SK-N-DZ (cell line): Measurements from ENCODE around the gene PLBD2. TPM values are rescaled to one million over a fixed set of nuclear protein-coding genes. Genes with fewer than 3 reads are reported as not detected.
A peak's percentile ranks its signal among the peaks of the same experiment; 100 is the strongest.

Experiments
- DNase-seq: peaks from one replicate; pipeline ENCODE4 v3.0.0-alpha.2; 2015; ENCODE audit warnings: low spot score
- polyA plus RNA-seq, 2 experiments: library from polyadenylated mRNA; depleted of rRNA; stranded (reverse); fragments of >200 nt; gene quantifications; 2 replicates each; pipeline ENCODE4 v1.2.3, GENCODE V29; 2014

The PLBD2 gene, protein sequence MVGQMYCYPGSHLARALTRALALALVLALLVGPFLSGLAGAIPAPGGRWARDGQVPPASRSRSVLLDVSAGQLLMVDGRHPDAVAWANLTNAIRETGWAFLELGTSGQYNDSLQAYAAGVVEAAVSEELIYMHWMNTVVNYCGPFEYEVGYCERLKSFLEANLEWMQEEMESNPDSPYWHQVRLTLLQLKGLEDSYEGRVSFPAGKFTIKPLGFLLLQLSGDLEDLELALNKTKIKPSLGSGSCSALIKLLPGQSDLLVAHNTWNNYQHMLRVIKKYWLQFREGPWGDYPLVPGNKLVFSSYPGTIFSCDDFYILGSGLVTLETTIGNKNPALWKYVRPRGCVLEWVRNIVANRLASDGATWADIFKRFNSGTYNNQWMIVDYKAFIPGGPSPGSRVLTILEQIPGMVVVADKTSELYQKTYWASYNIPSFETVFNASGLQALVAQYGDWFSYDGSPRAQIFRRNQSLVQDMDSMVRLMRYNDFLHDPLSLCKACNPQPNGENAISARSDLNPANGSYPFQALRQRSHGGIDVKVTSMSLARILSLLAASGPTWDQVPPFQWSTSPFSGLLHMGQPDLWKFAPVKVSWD
- polyA plus RNA-seq (2014; cell fraction: cytosol; rRNA removed): 4.6 and 6.4 TPM in 2 replicates
- 4.5 and 6.1 TPM in 2 replicates for polyA plus RNA-seq (2014; cell fraction: nucleus; rRNA removed)

DNA sequence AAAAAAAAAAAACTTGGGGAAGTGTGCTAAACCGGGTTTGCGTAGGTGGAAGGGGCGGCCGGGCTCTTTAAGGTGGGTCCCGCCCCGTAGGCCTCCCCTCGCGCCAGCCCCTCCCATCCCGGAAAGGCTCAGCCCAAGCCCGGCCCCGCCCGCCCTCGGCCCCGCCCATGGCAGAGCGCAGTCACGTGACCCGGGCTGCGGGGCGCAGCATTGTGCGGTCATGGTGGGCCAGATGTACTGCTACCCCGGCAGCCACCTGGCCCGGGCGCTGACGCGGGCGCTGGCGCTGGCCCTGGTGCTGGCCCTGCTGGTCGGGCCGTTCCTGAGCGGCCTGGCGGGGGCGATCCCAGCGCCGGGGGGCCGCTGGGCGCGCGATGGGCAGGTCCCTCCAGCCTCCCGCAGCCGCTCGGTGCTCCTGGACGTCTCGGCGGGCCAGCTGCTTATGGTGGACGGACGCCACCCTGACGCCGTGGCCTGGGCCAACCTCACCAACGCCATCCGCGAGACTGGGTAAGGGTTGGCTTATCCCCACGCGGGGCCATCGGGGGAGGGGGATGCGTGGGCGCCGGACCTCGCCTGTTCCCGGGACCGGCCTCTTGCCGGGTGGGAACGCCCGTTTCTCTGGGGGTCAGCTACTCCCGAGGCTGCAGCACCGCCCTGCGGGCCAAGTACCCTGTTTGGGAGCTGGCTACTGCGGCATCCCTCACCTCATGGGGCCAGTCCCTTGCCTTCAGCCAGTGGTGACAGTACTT lies at the start of gene PLBD2:
Gene PLBD2 (plus strand): TSS at position 207 of the 752 bp plus-strand sequence. CDS start 14 bp downstream, at position 221.
- peak; percentile 90 for DNase-seq

DNA sequence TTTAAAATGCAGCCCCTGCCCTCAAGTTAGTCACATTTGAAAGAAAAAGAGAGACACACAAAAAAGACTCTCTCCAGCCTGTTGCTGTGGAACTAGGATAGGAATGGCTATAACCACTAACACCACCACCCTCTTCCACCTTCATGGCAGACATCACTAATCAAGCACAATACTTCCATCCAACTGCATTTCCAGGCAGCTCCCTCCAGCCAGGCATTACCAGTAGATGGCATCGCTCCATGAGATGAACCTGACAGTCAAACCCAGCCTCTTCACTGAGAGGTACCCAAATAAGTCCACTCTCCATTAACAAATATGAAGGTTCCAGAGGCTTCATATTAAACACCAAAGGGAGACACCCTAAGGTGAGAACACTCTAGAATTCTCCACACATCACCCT lies 47.9 kb upstream of the PLBD2 start:
- DNase-seq: no peak

DNA sequence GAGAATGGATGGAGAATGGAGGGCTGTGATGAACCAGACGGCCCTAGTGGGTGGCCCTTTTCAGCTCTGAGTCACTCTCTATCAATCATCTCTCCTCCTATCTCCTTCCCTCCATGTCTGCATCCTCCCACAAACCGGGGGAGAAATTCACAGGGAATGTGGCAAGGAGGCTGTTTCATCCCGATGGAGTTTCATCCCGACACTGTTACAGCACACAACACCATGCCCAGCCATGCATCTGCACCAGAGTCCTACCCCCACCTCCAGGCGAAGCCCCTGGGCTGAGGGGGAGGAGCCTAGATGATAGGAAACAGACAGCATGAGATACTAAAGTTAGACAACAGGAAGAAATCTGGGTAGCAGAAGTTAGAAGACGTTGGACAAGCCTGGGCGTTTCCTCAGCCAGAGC lies 44.3 kb upstream of the PLBD2 start:
- DNase-seq: no peak

DNA sequence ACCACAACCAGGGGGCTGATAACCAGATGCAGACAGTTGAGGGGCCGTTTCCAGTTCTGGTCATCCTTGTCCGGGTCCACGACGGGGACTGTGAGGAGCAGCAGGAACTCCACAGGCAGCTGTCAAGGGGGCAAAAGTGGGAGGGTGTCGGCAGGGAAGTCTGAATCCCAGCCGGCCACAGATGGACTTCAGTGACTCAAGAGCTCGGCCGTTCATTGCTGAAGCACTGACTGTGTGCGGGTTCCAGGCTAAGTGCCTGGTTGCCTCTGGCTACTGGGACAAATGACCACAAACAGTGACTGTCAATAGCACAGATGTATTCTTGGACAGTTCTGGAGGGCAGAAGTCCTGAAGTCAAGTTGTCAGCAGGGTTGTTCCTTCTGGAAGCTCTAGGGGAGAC lies 43.0 kb upstream of the PLBD2 start:
- DNase-seq: no peak

DNA sequence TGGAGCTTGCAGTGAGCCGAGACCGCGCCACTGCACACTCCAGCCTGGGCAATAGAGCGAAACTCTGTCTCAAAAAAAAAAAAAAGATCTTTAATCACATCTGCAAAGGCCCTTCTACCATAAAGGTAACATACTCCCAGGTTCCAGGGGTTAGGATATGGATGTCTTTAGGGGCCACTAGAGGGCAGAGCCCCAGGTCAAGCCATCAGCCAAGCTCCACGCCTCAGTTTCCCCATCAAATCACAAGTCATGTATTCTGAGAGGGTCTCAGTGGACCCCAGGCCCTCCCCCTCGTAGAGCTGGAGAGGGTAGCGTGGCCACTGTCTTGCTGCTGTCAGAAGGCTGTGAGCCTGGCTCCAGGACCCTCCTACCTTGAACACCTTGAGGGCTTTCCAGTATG lies 42.2 kb upstream of the PLBD2 start:
- no peak for DNase-seq

DNA sequence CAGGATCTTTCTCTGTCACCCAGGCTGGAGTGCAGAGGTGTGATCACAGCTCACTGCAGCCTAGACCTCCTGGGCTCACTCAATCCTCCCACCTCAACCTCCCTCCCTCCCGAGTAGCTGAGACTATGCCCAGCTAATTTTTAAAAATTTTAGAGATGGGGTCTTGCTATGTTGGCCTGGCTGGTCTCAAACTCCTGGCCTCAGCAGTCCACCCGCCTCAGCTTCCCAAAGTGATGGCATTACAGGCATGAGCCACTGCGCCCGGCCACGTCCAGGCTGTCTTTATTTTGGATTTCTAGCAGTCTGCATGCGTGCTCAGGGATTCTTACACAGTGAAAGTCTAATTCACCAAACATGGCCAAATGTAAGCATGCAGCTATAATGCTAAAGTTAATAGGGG lies 41.3 kb upstream of the PLBD2 start:
- no peak for DNase-seq

DNA sequence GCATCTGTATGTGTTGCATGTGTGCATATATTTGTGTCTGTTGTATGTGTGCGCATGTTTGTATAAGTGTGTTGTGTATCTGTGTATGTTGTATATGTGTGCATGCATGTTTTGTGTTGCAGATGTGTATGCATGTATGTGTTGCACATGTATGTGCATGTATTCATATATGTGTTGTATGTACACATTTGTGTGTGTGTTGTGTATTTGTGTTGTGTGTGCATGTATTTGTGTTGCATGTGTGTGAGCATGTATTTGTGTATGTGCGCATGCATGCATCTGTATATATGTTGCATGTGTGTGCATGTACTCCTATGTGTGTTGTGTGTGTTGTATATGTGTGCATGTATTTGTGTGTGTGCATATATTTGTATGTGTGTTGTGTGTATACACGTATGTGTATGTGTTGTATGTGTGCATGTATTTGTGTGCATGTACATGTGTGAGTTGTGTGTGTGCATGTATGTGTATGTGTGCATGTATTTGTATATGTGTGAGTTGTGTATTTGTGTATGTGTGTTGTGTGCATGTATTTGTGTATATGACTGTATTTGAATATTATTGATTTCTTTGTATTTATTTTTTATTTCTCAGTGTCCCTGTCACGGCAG lies 40.2 kb upstream of the PLBD2 start:
- no peak for DNase-seq

DNA sequence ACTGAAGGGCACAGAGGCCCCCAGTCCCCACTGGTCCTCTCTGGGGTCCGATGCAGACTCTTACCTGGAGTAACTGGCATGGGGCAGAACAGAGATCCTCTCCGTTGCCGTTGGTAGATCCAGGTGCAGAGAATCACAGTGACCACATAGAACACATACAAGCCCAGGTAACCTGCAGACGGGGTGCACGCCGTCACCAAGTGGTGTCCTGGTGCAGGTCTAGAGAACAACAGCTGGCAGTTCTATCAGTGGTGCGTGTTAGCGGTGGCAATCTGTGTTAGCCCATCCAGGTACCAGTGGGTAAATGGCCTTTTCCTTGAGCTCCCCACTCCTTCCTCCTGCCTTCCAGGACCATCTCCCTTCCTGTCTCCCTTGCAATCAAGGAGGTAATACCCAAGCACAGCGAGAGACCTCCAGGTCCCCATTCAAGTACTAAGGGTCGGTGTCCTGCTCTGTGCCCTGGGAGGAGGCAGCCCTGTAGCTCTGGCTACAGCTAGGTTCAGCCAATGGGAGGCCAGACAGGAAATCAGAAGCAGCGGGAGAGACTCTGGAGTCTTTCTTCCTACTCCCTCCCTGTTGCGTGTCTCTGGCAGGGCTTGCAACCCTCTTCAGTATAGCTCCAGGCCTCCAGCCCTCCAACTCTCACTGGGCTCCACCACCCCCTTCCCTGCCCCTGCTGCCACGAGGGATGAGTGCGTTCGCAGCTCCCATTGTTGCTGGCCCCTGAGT lies 39.3 kb upstream of the PLBD2 start:
- no peak for DNase-seq

DNA sequence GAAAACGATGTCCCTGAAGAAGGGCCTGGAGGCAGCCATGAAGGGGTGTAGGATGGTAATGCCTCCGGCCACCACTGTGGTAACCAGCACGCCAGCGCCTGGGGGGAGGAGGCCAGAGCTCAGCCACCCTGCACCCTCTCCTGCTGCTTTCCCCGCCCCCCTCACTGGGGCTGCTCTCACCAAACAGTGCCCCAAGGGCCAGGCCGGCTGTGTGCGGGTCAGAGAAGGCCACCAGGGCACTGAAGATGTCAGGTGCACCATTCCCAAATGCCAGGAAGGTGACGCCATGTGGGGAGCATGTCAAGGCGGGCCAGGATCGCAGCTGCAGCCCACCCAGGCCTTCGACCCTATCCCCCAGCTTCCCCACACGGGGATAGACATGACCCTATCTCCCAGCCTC lies 38.0 kb upstream of the PLBD2 start:
- no peak for DNase-seq

DNA sequence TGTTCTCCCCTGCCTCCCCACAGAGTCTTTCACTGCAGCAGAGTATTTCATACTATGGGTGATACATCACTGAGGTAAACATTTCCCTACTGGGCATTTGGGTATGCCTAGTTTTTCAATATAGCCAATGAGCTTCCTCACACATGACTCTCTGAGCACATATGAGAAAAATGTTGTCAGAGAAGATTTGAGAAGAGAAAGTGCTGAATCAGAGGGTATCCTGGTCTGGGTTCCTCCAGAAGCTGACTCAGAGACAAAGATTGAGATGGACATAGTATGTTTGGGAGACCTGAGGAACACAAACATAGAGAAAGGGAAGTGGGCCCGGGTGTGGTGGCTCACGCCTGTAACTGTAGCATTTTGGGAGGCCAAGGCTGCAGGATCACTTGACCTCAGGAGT lies 36.0 kb upstream of the PLBD2 start:
- no peak for DNase-seq

DNA sequence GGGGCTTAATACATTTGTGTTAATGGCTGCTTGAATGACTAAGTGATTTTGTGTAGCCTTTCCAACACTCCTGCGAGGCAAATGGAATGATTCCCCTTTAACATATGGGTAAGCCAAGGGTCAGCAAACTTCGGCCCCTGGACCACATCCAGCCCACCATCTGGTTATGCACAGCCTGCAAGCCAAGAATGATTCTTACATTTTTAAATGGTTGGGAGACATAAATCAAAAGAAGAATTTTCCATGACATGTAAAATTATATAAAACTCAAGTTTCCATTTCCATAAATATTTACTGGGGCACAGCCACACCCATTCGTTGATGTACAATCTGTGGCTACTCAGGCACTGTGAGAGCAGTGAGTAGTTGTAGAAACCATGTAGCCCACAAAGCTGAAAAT lies 32.5 kb upstream of the PLBD2 start:
- DNase-seq: no peak

DNA sequence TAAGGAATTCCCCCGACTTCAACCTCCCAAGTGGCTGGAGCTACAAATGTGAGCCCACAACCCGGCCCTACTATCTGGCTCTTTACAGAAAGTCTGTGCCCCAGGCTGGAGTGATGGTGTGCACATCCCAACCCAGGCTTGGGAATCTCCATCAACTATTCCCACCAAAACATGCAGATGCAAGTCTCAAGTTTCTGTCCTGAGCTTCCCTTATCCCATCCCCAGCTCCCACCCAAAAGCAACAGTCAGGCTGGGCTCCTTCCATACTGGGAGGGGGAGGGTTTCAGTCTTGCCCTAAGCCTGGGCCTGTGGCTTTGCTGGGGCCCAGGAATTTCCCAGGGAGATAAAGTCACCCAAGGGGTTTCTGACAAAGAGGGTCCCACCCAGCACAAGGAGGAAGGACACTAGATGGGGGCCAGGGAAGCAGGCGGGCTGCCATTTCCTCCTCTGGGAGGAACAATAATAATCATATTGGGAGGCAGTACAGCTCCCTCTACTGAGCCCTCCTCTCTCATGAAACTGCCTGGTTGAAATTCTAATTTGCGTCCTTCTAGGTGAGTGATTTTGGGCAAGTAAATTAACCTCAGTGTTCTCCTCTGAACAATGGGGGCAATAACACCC lies 31.5 kb upstream of the PLBD2 start:
- DNase-seq: no peak

DNA sequence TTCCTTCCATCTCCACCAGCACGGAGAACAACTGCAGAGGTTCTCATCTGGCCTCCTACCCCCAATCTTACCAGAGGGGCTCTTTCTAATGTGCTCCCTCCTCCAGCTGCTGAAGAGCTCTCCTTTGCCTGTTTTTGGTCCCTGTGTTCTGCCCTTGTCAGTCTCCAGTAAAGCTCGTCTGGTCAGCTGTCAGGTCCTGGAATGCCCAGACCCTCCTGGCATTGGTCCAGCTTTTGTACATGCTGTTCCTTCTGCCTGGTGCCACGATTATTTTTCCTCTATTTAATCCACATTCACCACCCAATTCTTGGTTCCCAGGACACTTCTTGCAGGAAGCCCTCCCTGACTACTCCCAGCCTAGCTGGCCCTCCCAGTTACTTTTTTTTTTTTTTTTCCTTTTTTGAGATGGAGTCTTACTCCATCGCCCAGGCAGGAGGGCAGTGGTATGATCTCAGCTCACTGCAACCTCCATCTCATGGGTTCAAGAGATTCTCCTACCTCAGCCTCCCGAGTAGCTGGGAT lies 30.0 kb upstream of the PLBD2 start:
- DNase-seq: no peak

DNA sequence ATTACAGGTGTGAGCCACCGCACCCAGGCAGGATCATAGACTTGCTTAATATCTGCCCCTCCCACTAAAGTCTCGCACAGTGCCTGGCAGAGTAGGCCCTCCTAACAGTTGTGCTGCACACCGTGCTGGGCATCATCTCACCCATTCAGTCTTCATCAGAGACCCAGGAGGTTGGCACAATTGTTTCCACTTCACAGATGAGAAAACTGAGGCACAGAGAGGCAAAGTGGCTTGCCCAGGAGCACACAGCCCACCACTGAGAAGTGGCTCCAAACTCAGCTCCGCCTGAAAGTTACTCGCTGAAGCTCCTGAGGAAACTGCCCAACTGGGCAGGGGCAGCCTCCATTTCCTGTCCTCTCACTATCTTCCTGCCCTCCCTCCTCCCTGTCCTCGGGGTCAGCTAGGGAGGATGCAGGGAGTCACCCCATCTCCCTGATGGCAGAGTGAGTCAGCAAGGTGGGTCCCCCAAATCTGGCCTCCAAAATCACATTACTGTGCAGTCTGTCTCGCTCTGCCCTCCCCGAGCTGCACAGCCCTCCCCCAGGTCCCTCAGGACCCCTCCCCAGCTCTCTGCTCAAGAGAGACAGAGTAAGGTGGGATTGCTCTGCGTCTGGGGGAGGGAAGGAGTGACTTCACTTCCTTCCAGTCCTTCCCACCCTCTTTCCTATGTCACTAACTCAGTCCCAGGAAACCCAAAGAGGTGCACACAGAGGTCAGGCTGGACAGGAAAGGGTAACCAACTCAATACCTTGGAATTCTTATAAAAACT lies 29.2 kb upstream of the PLBD2 start:
- DNase-seq: no peak

DNA sequence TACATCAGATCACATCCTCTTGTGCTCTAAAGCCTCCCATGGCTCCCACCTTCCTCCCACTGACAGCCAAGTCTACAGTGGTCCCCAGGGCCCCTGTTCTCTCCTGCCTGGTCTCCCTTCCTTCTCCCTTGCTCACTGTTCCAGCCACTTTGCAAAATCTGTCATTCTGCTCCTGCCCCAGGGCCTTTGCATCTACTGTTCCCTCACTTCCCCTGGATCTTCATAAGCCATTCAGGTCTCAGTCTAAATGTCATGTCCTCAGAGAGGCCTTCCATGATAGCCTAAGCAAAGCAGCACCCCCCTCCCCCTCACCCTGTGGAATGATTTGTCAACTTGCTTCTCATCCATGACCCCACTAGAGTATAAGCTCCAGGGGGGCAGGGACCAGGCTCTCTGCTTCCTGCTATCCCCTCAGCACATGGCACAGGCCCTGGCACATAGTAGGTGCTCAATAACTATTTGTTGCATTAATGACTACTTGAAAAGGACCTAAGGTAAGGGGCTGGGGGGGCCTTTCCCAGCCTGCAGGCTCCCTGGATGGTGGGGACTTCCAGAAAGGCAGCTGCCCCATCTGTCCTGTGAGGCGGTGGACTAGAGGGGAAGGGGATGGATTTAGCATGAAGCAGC lies 28.5 kb upstream of the PLBD2 start:
- no peak for DNase-seq

DNA sequence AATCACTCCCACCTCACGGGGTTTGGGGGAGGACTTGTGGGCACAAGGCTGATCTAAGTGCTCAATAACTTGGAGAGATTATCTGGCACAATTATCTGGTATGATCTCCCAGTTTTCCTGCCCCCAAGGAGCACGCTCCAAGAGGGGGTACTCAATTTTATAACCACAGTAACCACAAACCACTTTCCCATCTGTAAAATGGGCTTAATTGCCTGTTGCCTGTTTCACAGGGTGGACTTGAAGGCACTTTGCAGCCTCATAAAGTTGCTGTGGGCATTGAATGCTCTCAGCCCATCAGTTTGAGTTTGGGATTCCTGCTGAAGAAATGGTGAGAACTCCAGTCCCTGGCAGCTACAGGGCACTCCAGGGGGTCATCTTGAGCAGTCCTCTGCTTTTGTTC lies 27.9 kb upstream of the PLBD2 start:
- no peak for DNase-seq

DNA sequence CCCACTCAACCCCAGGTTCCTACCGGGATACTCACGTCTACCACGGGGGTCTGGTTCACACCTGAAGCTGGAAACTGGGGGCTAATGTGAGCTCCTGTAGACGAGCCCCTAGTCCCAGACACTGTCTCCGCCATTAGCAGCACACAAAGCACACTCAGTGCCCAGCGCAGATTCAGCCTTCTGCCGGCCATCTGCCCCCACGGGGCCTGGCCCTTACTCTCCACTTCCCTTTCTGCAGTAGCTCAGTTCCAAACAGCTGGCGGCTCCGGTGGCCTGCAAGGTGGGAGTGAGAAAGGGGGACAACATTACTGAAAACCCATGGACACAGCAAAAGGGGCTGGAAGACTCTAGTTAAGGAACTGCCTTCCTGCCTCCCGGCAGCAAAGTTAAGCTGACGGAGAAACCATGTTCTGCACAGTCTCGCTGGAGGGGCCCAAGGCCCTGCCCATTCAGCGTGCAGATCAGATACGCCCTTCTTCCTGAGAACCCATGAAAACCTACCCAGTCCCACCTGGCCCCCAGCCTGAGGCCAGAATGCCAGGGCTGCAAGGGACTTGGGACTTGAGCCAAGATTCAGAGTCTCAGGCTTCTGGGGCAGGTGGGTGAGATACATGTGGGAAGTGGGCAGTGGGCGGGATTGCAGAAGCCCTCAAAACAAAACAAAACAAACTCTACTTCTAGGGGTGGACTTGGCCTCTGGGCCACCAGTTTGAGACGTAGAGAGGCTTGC lies 25.5 kb upstream of the PLBD2 start:
- no peak for DNase-seq

DNA sequence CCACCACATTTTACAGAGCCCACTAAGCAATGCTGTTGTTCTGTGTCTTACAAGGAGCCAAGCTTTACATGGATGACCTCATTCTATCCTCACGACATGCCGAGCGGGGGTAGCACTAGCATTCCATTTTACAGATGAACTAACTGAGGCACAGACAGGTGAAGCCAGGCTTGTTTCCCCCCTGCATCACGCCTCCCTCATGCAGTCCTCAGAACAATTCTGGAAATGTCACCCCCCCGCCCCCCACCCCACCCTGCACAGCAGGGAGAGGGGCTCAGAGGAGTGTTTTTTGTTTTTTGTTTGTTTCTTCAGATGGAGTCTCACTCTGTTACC lies 25.0 kb upstream of the PLBD2 start:
- no peak for DNase-seq
